ENCODE data around the gene NOP56. TPM values are rescaled to one million over a fixed set of nuclear protein-coding genes. Genes with fewer than 3 reads are reported as not detected.
A peak's percentile ranks its signal among the peaks of the same experiment; 100 is the strongest.

Gene NOP56
- total and polyA plus RNA-seq, 9 of the 15 experiments (the other 6 are each of a cell fraction or from before 2014, with no cell fraction given) = 295 to 697 (median 439) TPM

GRCh38 chr20:2657241-2657640 lies 4.8 kb downstream of the NOP56 start:
- ATAC-seq = no peak
- H4K20me1 ChIP-seq (replicated peaks; ENCODE audit: control insufficient read depth, insufficient read depth, low read length) = peaks cover 42% of the 10 kb centered on the region

More at GRCh38 chr20:2657241-2657640, 4.8 kb downstream of the NOP56 start:
- Histone ChIP-seq H3K4me2 (ENCODE audit: insufficient read depth, low read length) (no peak overlapping the region), H3K9ac (ENCODE audit: insufficient read depth in 1 of 2, low read depth in 2 of 2, low read length in 2 of 2) (no peak overlapping the region), H3K4me1 (replicated peaks in 1 of 2; ENCODE audit: control insufficient read depth in 2 of 2, insufficient read depth in 2 of 2, low read length in 2 of 2) (peaks cover 15 to 20% of the 10 kb centered on the region in 2 experiments; a peak in 4 of 5 replicates), H3K4me3 (no peak overlapping the region), H3K9me3 (replicated peaks; ENCODE audit: control insufficient read depth, insufficient read depth, low read depth, low read length) (no peaks in the 10 kb centered on the region), H3K27me3 (ENCODE audit: control insufficient read depth in 2 of 2, insufficient read depth in 2 of 2, low read length in 2 of 2) (no peaks in the 10 kb centered on the region), H2AFZ (ENCODE audit: low read depth, low read length) (no peak overlapping the region), H3K27ac (ENCODE audit: extremely low read depth, low read depth, low read length) (no peak overlapping the region), H3K36me3 (ENCODE audit: control insufficient read depth, insufficient read depth, low read length) (peaks cover 95% of the 10 kb centered on the region), H3K9me1 (ENCODE audit: control insufficient read depth, insufficient read depth, low read length) (peaks cover 15% of the 10 kb centered on the region), H3K79me2 (ENCODE audit: control insufficient read depth, insufficient read depth, low read length) (peaks cover 50% of the 10 kb centered on the region)
- POLR2A ChIA-PET = interaction anchor here (0.6 to 0.8 kb wide), 3 partner anchors 16 to 546 kb away, joined by 3 to 6 read pairs (median 4); no protein-coding TSS in a partner anchor
- FAIRE-seq = no peak
- CTCF ChIA-PET (ENCODE audit: low intra/inter-chr PET ratio) = no interaction called here
- no TSS peak for BruUV-seq (replicated peaks)
- in situ Hi-C loops (cut with MboI) (no loop called here), intact Hi-C loops (cut with micrococcal nuclease) (no loop called here)
- peak in 1 of 4 experiments; percentile 4 for DNase-seq (ENCODE audit: extremely low read depth in 1 of 4, low spot score in 3 of 4)
- TF ChIP-seq ZNF224 (CRISPR knock-in tag; IDR thresholded peaks at IDR 0.05) (no peak), E4F1 (CRISPR knock-in tag; IDR thresholded peaks at IDR 0.05; ENCODE audit: borderline replicate concordance) (no peak), ZNF253 (CRISPR knock-in tag; conservative IDR thresholded peaks at IDR 0.05) (no peak), SUPT5H (IDR thresholded peaks at IDR 0.05) (peak; percentile 28; the same call in 1 of the 2 replicates), NFXL1 (CRISPR knock-in tag; IDR thresholded peaks at IDR 0.05) (no peak), TRIM24 (IDR thresholded peaks at IDR 0.05) (no peak), POLR2A (conservative IDR thresholded peaks at IDR 0.05) (peak; percentile 37; the same call in 1 of the 2 replicates), FUS (optimal IDR thresholded peaks at IDR 0.05; ENCODE audit: low read depth, low read length) (no peak), HES1 (IDR thresholded peaks at IDR 0.05; ENCODE audit: low read depth) (no peak), RBFOX2 (IDR thresholded peaks at IDR 0.05; ENCODE audit: low read depth, low read length) (peak; percentile 41; the same call in 1 of the 2 replicates)
- WGBS (ENCODE audit: insufficient coverage, low coverage, missing lambda C conversion rate) = 66% methylated on average over 4 of the region's 5 CpGs

Data from K562 (cell line).